Measurements from ENCODE around the gene DCLK2.

DNA sequence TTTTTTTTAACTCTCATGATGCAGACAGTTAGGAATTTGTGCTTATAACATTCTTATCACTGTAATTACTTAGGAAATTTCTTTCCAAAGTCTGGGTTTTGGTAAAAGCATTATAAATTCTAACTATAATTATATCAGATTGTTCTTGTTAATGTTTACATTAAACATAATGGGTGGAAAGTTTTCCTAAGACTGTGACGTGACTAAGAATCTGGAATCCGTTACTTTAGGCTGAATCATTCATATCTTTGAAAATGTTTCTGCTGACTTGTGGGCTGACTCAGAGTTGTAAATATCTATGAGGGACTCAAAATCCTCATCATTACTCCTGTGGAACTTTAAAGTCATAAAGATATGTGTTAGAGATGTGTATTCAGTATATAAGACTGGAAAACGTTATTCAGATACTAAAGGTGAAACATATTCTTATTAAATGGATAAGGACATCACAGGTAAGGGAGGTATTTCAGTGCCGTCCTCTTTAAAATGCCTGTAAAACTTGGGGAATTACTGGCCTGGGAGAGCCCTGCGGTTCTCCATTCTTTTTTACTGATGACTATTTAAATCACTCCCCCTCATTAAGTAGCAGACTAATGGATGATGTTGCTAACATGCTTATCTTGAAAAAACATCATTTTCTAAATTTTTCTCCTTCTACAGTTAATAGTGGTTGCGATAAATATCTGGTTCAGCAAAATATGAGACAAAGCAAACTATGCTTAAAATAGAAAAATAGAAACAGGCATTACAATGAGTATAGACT is 159.0 kb downstream of the DCLK2 start:
- TF ChIP-seq FOSL1 (IDR thresholded peaks at IDR 0.05; ENCODE audit: low read depth) (peak; percentile 55), CEBPB (IDR thresholded peaks at IDR 0.05; ENCODE audit: low read depth) (no peak), EZH2 (IDR thresholded peaks at IDR 0.05) (no peak), POLR2AphosphoS5 (IDR thresholded peaks at IDR 0.05; ENCODE audit: low read depth, low read length) (no peak)
- TF ChIP-seq, protein P1, sequence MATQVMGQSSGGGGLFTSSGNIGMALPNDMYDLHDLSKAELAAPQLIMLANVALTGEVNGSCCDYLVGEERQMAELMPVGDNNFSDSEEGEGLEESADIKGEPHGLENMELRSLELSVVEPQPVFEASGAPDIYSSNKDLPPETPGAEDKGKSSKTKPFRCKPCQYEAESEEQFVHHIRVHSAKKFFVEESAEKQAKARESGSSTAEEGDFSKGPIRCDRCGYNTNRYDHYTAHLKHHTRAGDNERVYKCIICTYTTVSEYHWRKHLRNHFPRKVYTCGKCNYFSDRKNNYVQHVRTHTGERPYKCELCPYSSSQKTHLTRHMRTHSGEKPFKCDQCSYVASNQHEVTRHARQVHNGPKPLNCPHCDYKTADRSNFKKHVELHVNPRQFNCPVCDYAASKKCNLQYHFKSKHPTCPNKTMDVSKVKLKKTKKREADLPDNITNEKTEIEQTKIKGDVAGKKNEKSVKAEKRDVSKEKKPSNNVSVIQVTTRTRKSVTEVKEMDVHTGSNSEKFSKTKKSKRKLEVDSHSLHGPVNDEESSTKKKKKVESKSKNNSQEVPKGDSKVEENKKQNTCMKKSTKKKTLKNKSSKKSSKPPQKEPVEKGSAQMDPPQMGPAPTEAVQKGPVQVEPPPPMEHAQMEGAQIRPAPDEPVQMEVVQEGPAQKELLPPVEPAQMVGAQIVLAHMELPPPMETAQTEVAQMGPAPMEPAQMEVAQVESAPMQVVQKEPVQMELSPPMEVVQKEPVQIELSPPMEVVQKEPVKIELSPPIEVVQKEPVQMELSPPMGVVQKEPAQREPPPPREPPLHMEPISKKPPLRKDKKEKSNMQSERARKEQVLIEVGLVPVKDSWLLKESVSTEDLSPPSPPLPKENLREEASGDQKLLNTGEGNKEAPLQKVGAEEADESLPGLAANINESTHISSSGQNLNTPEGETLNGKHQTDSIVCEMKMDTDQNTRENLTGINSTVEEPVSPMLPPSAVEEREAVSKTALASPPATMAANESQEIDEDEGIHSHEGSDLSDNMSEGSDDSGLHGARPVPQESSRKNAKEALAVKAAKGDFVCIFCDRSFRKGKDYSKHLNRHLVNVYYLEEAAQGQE (IDR thresholded peaks at IDR 0.05; ENCODE audit: low read depth), result no peak
- TF ChIP-seq, protein P2, sequence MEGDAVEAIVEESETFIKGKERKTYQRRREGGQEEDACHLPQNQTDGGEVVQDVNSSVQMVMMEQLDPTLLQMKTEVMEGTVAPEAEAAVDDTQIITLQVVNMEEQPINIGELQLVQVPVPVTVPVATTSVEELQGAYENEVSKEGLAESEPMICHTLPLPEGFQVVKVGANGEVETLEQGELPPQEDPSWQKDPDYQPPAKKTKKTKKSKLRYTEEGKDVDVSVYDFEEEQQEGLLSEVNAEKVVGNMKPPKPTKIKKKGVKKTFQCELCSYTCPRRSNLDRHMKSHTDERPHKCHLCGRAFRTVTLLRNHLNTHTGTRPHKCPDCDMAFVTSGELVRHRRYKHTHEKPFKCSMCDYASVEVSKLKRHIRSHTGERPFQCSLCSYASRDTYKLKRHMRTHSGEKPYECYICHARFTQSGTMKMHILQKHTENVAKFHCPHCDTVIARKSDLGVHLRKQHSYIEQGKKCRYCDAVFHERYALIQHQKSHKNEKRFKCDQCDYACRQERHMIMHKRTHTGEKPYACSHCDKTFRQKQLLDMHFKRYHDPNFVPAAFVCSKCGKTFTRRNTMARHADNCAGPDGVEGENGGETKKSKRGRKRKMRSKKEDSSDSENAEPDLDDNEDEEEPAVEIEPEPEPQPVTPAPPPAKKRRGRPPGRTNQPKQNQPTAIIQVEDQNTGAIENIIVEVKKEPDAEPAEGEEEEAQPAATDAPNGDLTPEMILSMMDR (IDR thresholded peaks at IDR 0.05 in 2 of 3, conservative IDR thresholded peaks at IDR 0.05 in 1 of 3; ENCODE audit: borderline replicate concordance in 1 of 3, insufficient read depth in 1 of 3, low read depth in 2 of 3, low read length in 2 of 3), result no peak

Data from HCT116 (cell line).